Activated CD8-positive, alpha-beta T cell treated with anti-CD3 and anti-CD28 coated beads, Interleukin-2, amount 10 ng/mL, durations not matched to agents 7 days and 5 days (primary cell): ENCODE results near the gene DCLRE1C. TPM values are rescaled to one million over a fixed set of nuclear protein-coding genes. Genes with fewer than 3 reads are reported as not detected.

Source experiments
- ATAC-seq: fragments of 150-1000 bp; cut with Tn5 transposase; one replicate; pipeline ENCODE4 v1.10.0; 2021; ENCODE audit warnings: moderate library complexity
- CTCF ChIA-PET: fragments of 350-600 bp; sonication (Branson Sonifier 250); formaldehyde crosslinking; loops from one replicate; lab custom pipeline; 2021; ENCODE audit warnings: antibody characterized with exemption; lab: Charles Lee
- POLR2A ChIA-PET: fragments of 350-600 bp; sonication (Branson Sonifier 250); formaldehyde crosslinking; loops from one replicate; lab custom pipeline; 2021; ENCODE audit warnings: antibody characterized with exemption; lab: Charles Lee
- DNase-seq: peaks from one replicate; pipeline ENCODE4 v3.0.0-alpha.2; 2020
- H3K27ac Mint-ChIP-seq: one replicate; pipeline ENCODE4 v1.8.0; 2021; ENCODE audit warnings: mild to moderate bottlenecking, mixed read lengths
- H3K27me3 Mint-ChIP-seq: one replicate; pipeline ENCODE4 v1.8.0; 2021; ENCODE audit warnings: low read depth, mixed read lengths
- H3K36me3 Mint-ChIP-seq: one replicate; pipeline ENCODE4 v1.8.0; 2021; ENCODE audit warnings: low read depth, mixed read lengths
- H3K4me1 Mint-ChIP-seq: one replicate; pipeline ENCODE4 v1.8.0; 2021; ENCODE audit warnings: low read depth, mixed read lengths
- H3K4me3 Mint-ChIP-seq: one replicate; pipeline ENCODE4 v1.8.0; 2021; ENCODE audit warnings: mild to moderate bottlenecking, mixed read lengths
- H3K9me3 Mint-ChIP-seq: one replicate; pipeline ENCODE4 v1.8.0; 2022; ENCODE audit warnings: mixed read lengths; ENCODE audit not compliant: insufficient read depth
- total RNA-seq, 2 experiments: library from RNA; stranded (reverse); gene quantifications; one replicate each; pipeline ENCODE4 v1.2.3, GENCODE V29; 2021

Gene DCLRE1C
- total RNA-seq, 2 experiments from 2014 or later = 50.7 to 58.3 TPM

DNA sequence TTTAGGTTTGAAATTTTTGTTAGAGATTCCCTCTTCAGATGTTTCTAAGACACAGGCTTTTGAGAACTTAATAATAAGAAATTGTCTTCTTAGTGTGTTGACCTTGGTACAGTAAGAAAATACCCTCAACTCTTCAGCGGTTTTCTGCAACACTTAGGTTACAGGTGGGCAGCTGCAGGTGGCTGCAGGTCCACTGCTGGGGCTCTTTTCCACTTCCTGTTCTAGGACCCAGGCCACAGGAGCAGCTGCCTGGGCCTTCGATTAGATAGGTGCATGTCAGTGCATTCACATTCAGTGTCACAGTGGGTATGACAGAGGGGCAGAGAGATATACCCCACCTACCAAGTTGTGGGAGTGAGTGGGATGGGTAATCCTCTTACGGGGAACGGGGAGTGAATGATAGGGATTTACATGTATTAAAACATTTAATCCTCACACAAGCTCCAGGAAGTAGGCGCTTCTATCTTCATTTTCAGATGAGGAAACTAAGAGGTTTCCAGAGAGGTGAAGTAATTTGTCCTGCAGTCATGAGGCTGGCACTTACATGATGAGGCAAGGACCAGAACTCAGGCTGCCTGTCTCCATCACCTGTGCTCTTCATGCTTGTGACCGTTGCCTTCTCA, 95.4 kb downstream of the DCLRE1C start:
- Mint-ChIP-seq H3K9me3 (no peaks in the 10 kb centered on the region), H3K4me3 (no peak overlapping the region), H3K27me3 (no peaks in the 10 kb centered on the region), H3K36me3 (peaks cover 44% of the 10 kb centered on the region), H3K4me1 (no peaks in the 10 kb centered on the region), H3K27ac (no peak overlapping the region)
- ChIA-PET POLR2A (interaction anchor here (0.8 to 1.0 kb wide), 2 partner anchors 9 to 20 kb away, joined by 3 to 4 read pairs; partner anchors contain the start of gene SUV39H2), CTCF (interaction anchor here (0.7 kb wide), 1 partner anchor 13 kb away, joined by 3 read pairs; no protein-coding TSS in a partner anchor)
- no peak for ATAC-seq
- no peak for DNase-seq

DNA sequence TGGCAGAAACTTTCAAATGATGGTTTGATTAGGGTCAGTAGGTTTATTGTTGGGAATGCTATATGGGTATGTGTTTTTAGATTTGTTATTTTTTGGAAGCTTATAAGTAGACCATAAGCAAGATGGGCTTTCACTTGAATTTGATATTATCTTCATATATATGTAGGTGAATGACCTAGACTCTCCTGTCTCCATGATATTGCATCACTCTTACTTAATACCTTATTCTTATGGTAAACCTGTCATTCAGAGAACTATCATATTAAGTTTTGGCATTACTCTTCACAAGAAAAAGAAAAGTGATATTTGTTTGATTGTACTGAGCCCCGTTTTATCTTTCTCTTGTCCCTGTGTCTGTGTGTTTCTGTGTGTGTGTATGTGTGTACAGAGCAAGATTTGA, 98.4 kb downstream of the DCLRE1C start:
- no peak for ATAC-seq
- H3K27ac Mint-ChIP-seq = no peak overlapping the region
- H3K4me1 Mint-ChIP-seq = no peaks in the 10 kb centered on the region
- CTCF ChIA-PET = interaction anchor here (1.6 kb wide), 1 partner anchor 116 kb away, joined by 4 read pairs; no protein-coding TSS in a partner anchor
- no peak for DNase-seq
- no peaks in the 10 kb centered on the region for H3K27me3 Mint-ChIP-seq
- POLR2A ChIA-PET = interaction anchor here (0.9 kb wide), 1 partner anchor 12 kb away, joined by 3 read pairs; no protein-coding TSS in a partner anchor
- no peak overlapping the region for H3K4me3 Mint-ChIP-seq
- peaks cover 46% of the 10 kb centered on the region for H3K36me3 Mint-ChIP-seq
- no peaks in the 10 kb centered on the region for H3K9me3 Mint-ChIP-seq

DNA sequence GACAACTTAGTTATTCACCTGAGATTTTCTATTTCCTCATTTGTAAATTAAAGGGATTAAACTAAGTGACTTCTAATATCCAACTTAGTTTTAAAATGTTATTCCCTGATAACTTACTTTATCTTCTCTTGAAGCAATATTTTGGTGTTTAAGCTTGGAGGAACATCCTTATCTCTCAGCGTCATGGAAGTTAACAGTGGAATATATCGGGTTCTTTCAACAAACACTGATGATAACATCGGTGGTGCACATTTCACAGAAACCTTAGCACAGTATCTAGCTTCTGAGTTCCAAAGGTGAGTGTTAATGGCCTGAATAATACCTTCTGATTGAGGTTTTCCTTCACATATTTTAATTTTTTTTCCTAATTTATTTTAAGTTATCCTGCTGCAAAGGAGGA, 101.7 kb downstream of the DCLRE1C start:
- ChIA-PET CTCF (no interaction called here), POLR2A (no interaction called here)
- no peaks in the 10 kb centered on the region for H3K27me3 Mint-ChIP-seq
- H3K36me3 Mint-ChIP-seq = peaks cover 43% of the 10 kb centered on the region
- no peak overlapping the region for H3K4me3 Mint-ChIP-seq
- no peaks in the 10 kb centered on the region for H3K4me1 Mint-ChIP-seq
- H3K27ac Mint-ChIP-seq = no peak overlapping the region
- ATAC-seq (no peak), DNase-seq (no peak)
- no peaks in the 10 kb centered on the region for H3K9me3 Mint-ChIP-seq

Other genes starting within 250 kb of the DCLRE1C start
- gene FAM107B, start 179.2 kb downstream of the DCLRE1C start, total RNA-seq = 100 to 1,000 TPM; 130 to 135 TPM
- gene CDNF, start 116.1 kb downstream of the DCLRE1C start, total RNA-seq = 1 to 10 TPM in 1 of 2 experiments, under 1 TPM in 1; 0.89 to 1.2 TPM
- gene HSPA14, start 115.8 kb downstream of the DCLRE1C start, total RNA-seq = 10 to 100 TPM; 28.9 to 31.4 TPM
- gene MSANTD7, start 115.8 kb downstream of the DCLRE1C start, total RNA-seq = 10 to 100 TPM; 21.8 to 22.5 TPM
- gene SUV39H2, start 75.2 kb downstream of the DCLRE1C start, total RNA-seq = 10 to 100 TPM; 34.3 to 34.6 TPM
- gene MEIG1, start 5.3 kb upstream of the DCLRE1C start, total RNA-seq = not detected
- under 1 TPM; 0.18 to 0.37 TPM for gene OLAH, start 89.8 kb upstream of the DCLRE1C start, total RNA-seq
- gene ACBD7, start 134.7 kb upstream of the DCLRE1C start, total RNA-seq = 1 to 10 TPM; 4.4 to 5.2 TPM
- 10 to 100 TPM; 16.8 to 19.0 TPM for gene RPP38, start 143.3 kb upstream of the DCLRE1C start, total RNA-seq
- gene NMT2, start 214.6 kb upstream of the DCLRE1C start, total RNA-seq = 10 to 100 TPM; 30.2 to 36.5 TPM